NCI-H1092 treated with DMSO at 0.1 percent for 48 hours (cell line): Measurements from ENCODE around the gene ZBTB7C.
"Not testable (repeated sequence)": the region's sequence is repeated elsewhere in the genome, so short reads cannot be mapped to it uniquely, and the experiment has no call there.

Experiments
- DNase-seq: peaks from one replicate; lab custom pipeline; 2025; lab: John Stamatoyannopoulos, UW

Gene ZBTB7C

DNA sequence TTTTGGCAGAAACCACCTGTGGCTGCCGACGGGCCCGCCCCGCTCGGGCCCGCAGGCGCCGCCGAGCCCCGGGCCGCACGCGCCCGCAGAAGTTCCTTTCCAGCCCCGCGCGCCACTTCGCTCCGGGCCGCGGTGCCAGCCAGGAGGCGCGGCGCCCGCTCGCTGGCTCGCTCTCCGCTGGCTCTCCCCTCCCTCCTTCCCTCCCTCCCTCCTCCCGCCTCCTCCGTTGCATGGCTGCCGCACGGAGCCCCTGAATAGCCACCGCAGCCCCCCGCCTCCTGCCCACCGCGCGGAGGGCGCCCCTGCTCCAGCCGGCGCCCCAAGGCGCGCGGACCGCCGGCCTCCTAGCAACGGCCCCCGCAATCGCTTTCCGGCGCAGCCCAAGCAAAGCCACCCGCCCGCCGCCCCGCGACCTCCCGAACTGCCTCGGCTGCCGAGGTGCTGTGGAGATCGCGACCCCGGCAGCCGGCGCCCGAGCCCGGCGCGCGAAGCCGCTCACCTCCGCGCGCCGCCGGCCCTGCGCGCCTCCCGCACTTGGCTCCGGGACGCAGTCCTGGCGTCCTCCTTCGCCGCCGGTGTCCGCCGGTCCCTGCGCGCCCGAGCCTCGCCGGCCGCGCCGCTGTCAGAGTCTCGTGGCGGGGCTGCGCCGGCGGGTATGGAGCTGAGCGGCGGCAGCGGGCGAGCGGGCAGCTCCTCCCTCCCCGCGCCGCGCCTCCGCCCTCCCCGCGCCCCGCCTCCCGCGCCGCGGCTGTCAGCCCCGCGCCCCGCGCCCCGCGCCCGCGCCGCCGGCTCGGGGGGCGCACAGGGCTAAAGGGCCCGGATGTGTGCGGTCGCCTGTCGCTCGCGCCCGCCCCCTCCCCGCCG is at the start of gene ZBTB7C:
Gene ZBTB7C, minus strand, starts transcription at position 657 of the 864 bp plus-strand sequence.
- peak; percentile 71 for DNase-seq

DNA sequence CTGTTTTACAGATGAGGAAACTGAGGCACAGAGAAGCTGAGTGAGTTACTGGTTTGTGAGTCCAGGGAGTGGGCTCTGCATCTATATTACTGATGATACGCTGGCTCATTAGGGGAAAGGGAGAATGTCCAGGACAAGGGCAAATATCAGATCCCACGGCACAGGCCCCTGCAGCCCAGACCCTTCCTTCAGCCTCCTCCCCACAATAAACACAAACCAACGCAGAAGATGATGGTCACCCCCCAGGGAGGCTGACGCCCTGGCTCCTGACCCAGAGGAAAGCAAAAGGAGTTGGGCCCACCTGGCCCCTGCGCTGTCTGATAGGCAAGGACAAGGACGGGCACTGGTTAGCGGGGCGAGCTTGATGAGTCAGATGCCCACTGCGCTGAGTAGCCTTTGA is 47.7 kb upstream of the ZBTB7C start:
- DNase-seq, result no peak

GRCh38 chr18:48455555-48456478 is 46.6 kb upstream of the ZBTB7C start:
- DNase-seq, result no peak

- no peak for DNase-seq
Measured at GRCh38 chr18:48454261-48454757, 45.1 kb upstream of the ZBTB7C start.

DNA sequence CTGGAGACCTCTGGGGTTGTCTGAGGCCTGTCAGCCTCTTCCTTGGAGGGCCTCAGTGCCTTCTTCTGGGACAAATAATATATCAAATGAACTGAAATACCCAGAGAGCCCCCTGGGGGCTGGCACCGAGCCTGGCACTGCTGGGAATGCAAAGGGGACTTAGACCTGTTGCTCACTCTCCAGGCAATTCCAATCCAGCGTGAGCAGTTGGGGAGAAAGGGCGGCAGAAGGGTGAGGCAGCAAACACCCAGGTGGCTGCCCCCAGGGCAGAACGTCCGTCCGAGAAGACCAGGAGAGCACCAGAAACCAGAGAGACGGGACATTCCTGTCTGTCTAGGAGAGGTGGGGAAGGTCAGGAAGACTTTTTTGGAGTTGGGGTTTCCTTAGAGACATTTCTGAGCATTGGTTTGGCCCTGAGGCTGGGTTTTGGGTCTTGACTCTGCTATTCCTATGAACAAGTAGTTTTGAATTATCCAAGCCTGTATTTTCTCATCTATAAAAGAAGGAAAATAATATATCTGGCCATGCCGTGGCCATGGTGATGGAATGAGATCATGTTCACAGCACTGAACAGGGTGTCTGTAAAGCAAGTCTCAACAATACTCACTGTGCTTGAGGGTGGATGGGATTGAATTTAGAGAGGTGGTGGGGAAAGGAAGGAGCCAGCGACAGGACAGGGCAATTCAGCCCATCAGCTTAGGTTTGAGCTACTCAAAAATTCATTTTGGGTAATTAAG is 44.3 kb upstream of the ZBTB7C start:
- no peak for DNase-seq

DNA sequence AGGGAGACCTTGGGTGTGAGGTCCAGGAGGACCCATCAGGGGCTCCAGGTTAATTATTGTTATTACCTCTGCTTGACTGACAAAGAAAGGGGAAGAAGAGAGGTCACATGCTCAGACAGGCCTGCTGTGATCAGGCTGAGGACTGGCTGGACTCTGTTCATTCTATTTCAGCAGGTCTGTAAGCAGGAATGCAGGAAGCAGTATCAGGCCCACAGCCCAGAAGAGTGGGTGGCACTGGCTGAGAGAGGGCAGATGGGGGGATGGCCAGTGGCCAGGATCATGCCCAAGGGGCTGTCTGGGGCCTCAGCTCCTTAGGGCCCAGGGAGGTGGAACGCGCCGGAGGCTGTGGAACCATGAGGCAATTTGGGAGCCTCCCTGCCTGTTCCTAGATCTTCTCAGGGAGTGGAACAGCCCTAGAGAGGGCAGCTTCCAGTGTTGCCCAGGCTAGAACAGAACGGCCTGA is 43.7 kb upstream of the ZBTB7C start:
- DNase-seq, result no peak

DNA sequence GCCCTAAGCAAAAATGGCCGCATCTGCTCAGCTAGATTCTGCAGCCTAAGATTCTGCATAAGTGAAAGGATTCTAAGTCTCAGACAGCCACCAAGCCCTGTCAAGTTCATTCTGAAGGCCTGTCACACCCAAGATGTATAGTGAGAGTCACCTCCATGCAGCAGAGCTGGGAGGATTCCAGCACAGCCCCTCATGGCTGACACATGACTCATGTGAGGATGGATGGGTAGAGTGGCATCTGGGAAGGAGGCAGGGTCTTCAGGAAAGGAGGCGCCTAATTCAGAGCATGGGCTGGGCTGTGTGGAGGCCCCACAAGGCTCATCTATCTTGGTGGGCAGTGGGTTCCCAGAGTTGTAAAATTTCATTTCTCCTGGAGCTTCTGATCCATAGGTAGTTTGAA is 41.5 kb upstream of the ZBTB7C start:
- no peak for DNase-seq

DNA sequence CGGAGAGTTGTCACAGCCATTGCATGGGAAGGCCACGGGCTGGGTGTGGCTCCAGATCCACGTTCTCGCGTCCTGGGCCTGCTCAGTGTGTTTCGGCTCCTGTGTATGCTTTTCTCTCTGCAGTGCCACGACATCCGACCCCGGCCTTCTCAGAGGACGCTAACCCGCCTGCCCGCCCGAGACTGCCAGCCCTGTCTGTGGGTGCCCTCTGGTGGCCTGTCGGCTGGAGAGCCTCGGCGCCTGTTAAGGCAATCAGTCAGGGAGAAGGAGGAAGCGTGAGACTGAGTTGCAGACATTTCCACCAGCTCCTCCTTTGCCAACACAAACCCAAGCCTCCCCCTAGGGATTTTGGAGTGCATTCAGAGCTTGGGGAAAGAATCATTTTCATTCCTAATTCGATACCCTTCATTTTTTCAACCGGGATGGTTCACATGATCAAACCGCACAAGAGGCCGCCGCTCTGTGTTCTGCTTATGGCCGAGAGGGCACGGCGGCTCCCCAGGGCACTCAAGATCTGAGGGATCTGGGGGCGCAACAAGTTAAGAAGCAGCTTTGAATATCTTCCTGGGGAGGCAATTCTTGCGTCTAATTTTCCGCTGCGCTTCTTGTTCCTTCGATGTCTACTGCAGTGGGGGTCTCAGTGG is 37.5 kb upstream of the ZBTB7C start:
- DNase-seq, result peak; percentile 92

GRCh38 chr18:48445540-48445939 is 36.4 kb upstream of the ZBTB7C start:
- peak; percentile 83 for DNase-seq

GRCh38 chr18:48442761-48443160 is 33.6 kb upstream of the ZBTB7C start:
- DNase-seq, result no peak

DNA sequence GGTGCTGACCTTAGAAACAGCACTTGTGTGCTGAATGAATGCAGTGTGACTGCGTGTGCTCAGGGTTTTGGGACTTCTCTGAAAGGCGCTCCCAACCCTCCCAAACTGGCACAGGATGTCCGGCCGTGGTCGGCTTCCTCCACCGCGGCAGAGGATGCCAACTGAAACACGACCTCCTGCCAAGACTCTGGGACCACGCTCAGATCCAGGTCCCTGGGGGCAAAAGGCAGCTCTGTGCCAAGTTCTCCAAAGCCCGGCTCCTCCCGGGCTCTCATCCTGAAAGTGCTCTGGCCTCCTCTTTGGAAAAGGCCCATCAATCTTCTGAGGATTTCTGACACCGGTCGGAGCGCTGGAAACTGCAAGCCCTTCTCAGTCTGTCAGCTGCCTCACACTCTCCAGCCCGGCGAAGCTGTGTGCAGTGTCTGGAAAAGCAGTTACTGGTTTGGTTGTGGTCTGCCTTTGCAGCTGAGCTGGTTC is 32.3 kb upstream of the ZBTB7C start:
- DNase-seq, result peak; percentile 72

GRCh38 chr18:48440924-48441323 is 31.7 kb upstream of the ZBTB7C start:
- no peak for DNase-seq

- DNase-seq, result no peak
Measured at GRCh38 chr18:48436907-48437306, 27.7 kb upstream of the ZBTB7C start.

DNA sequence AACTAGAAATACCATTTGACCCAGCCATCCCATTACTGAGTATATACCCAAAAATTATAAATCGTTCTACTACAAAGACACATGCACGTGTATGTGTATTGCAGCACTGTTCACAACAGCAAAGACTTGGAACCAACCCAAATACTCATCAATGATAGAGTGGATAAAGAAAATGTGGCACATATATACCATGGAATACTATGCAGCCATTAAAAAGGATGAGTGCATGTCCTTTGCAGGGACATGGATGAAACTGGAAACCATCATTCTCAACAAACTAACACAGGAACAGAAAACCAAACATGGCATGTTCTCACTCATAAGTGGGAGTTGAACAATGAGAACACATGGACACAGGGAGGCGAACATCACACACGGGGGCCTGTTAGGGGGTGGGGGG is 25.2 kb upstream of the ZBTB7C start:
- not testable (repeated sequence) for DNase-seq

DNA sequence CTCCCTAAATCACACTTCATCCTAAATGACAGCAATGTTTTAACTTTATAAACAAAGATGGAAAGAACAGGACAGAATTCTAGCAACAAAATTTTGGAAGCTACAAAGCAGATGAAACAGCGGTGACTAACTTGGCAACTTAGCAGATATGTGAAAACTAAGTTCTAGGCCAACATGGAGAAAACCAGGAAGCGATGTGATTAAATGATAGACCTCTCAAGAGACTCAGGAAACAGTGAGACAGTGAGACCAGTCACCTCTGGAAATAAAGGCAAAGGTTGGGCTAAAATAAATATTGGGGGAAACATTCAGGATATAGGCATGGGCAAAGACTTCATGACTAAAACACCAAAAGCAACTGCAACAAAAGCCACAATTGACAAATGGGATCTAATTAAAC is 24.4 kb upstream of the ZBTB7C start:
- DNase-seq, result no peak

DNA sequence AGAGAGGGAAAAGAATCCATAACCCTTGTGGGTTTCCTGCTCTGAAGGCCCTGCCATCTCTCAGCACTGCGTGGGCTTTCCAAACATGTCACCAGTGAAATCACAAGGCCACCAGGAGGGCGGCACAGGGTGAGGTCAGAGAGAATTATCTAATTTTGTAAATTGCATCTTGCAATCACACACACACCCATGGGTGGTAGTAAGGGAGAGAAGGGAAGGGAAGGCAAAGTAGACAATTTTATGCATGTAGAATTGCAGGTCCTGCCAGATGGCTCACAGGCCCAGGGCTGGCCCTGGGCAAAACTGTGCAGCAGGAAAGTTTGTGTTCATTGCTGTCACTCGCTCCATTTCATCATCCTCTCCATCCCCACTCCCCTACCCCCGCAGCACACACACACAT is 21.0 kb upstream of the ZBTB7C start:
- no peak for DNase-seq

- no peak for DNase-seq
Measured at GRCh38 chr18:48428475-48429177, 19.4 kb upstream of the ZBTB7C start.

- no peak for DNase-seq
Measured at GRCh38 chr18:48422947-48423378, 13.8 kb upstream of the ZBTB7C start.

GRCh38 chr18:48419277-48420022 is 10.3 kb upstream of the ZBTB7C start:
- no peak for DNase-seq
